Right renal pelvis (tissue), 4 donors: ENCODE data around the gene DBR1. TPM values are rescaled to one million over a fixed set of nuclear protein-coding genes. Genes with fewer than 3 reads are reported as not detected.

Experiments
- DNase-seq, 4 donors: peaks; one replicate each; pipeline ENCODE4 v3.0.0-alpha.2; 2013; ENCODE audit warnings: low read depth in 4 of 4, low spot score in 3 of 4, missing footprints in 1 of 4
- polyA plus RNA-seq, 4 donors: library from polyadenylated mRNA; unstranded; fragments of 120-200 nt; gene quantifications; one replicate each; pipeline ENCODE4 v1.2.1, GENCODE V29; 2013; ENCODE audit not compliant: insufficient read length in 4 of 4

DBR1 gene
- 10 to 100 TPM; 18.6 to 24.7 (median 23.6) TPM for polyA plus RNA-seq

- DNase-seq, result peak; percentile 78 to 83 (median 78)
Observed at GRCh38 chr3:138174421-138175131, at the start of gene DBR1. TSS of gene DBR1 (minus strand) at chr3:138174921. CDS start at chr3:138174795, 126 bp downstream.

- no peak for DNase-seq
Observed at GRCh38 chr3:138222942-138223287, 48.2 kb upstream of the DBR1 start.

- peak in 1 of 4 donors; percentile 12 for DNase-seq
Observed at GRCh38 chr3:138222131-138222941, 47.6 kb upstream of the DBR1 start.

GRCh38 chr3:138220788-138221187, 46.1 kb upstream of the DBR1 start:
- DNase-seq, result no peak

GRCh38 chr3:138220242-138220641, 45.5 kb upstream of the DBR1 start:
- no peak for DNase-seq

- DNase-seq, result no peak
Observed at GRCh38 chr3:138219255-138219654, 44.5 kb upstream of the DBR1 start.

GRCh38 chr3:138213398-138214085, 38.8 kb upstream of the DBR1 start:
- no peak for DNase-seq

- DNase-seq, result no peak
Observed at GRCh38 chr3:138210528-138210927, 35.8 kb upstream of the DBR1 start.

- no peak for DNase-seq
Observed at GRCh38 chr3:138206196-138206595, 31.5 kb upstream of the DBR1 start.

- DNase-seq, result no peak
Observed at GRCh38 chr3:138205527-138205926, 30.8 kb upstream of the DBR1 start.

GRCh38 chr3:138203938-138204337, 29.2 kb upstream of the DBR1 start:
- DNase-seq, result no peak

GRCh38 chr3:138202945-138203701, 28.4 kb upstream of the DBR1 start:
- no peak for DNase-seq

- DNase-seq, result no peak
Observed at GRCh38 chr3:138200424-138200823, 25.7 kb upstream of the DBR1 start.

GRCh38 chr3:138199851-138200250, 25.1 kb upstream of the DBR1 start:
- no peak for DNase-seq

GRCh38 chr3:138197524-138197923, 22.8 kb upstream of the DBR1 start:
- DNase-seq, result no peak

- no peak for DNase-seq
Observed at GRCh38 chr3:138197058-138197457, 22.3 kb upstream of the DBR1 start.

- no peak for DNase-seq
Observed at GRCh38 chr3:138196023-138196422, 21.3 kb upstream of the DBR1 start.

- no peak for DNase-seq
Observed at GRCh38 chr3:138195481-138195880, 20.8 kb upstream of the DBR1 start.

GRCh38 chr3:138188013-138188730, 13.5 kb upstream of the DBR1 start:
- DNase-seq, result peak in 1 of 4 donors; percentile 20
